GM18517 (cell line): ENCODE measurements around the gene BAG5.
"Not testable (repeated sequence)": the region's sequence is repeated elsewhere in the genome, so short reads cannot be mapped to it uniquely, and the experiment has no call there.

ENCODE experiments used
- ATAC-seq: cut with Tn5 transposase; IDR thresholded peaks from one replicate; pipeline ENCODE4 v1.9.1; 2021; ENCODE audit warnings: mild to moderate bottlenecking, moderate library complexity; ENCODE audit not compliant: unreplicated experiment

Gene BAG5

GRCh38 chr14:103562429-103563225 lies at the start of gene BAG5, which contains the start of gene COA8:
BAG5 (minus strand) TSS chr14:103562657; CDS start chr14:103561164, 1,493 bp downstream.
COA8 (plus strand) TSS chr14:103562960; CDS start chr14:103563002, 42 bp downstream.
- ATAC-seq: peak; percentile 78

GRCh38 chr14:103611215-103611614 lies 48.8 kb upstream of the BAG5 start:
- no peak for ATAC-seq

- not testable (repeated sequence) for ATAC-seq
These were observed 46.6 kb upstream of the BAG5 start for GRCh38 chr14:103609081-103609480.

- no peak for ATAC-seq
These were observed 45.4 kb upstream of the BAG5 start for GRCh38 chr14:103607822-103608221.

- ATAC-seq: no peak
These were observed 44.7 kb upstream of the BAG5 start for GRCh38 chr14:103606963-103607668.

GRCh38 chr14:103604620-103605019 lies 42.2 kb upstream of the BAG5 start:
- ATAC-seq: no peak

GRCh38 chr14:103600503-103600902 lies 38.0 kb upstream of the BAG5 start:
- no peak for ATAC-seq

GRCh38 chr14:103597623-103598377 lies 35.3 kb upstream of the BAG5 start:
- no peak for ATAC-seq

- no peak for ATAC-seq
These were observed 31.8 kb upstream of the BAG5 start for GRCh38 chr14:103594265-103594664.

- peak; percentile 89 for ATAC-seq
These were observed 31.1 kb upstream of the BAG5 start for GRCh38 chr14:103593577-103593976.

- no peak for ATAC-seq
These were observed 22.0 kb upstream of the BAG5 start for GRCh38 chr14:103584326-103584915.

GRCh38 chr14:103581954-103582703 lies 19.7 kb upstream of the BAG5 start:
- ATAC-seq: no peak

- ATAC-seq: no peak
These were observed 18.7 kb upstream of the BAG5 start for GRCh38 chr14:103581206-103581605.

GRCh38 chr14:103578401-103579075 lies 16.1 kb upstream of the BAG5 start:
- ATAC-seq: no peak

GRCh38 chr14:103576371-103577024 lies 14.0 kb upstream of the BAG5 start:
- ATAC-seq: no peak

- no peak for ATAC-seq
These were observed 12.3 kb upstream of the BAG5 start for GRCh38 chr14:103574707-103575285.

GRCh38 chr14:103574104-103574503 lies 11.6 kb upstream of the BAG5 start:
- ATAC-seq: no peak

- ATAC-seq: no peak
These were observed 7.0 kb upstream of the BAG5 start for GRCh38 chr14:103569408-103569807.

GRCh38 chr14:103568952-103569351 lies 6.5 kb upstream of the BAG5 start:
- no peak for ATAC-seq
